ENCODE results near the gene TAS1R1. TPM values are rescaled to one million over a fixed set of nuclear protein-coding genes. Genes with fewer than 3 reads are reported as not detected.

Gene TAS1R1
- total RNA-seq, 2 donors from 2014 or later: 0.31 to 0.51 TPM

- TF ChIP-seq CTCF (conservative IDR thresholded peaks at IDR 0.05): no peak
- no peaks in the 10 kb centered on the region for H3K27me3 ChIP-seq (ENCODE audit: control insufficient read depth, insufficient read depth, low read length, poor library complexity, severe bottlenecking)
- no peak overlapping the region for H3K9ac ChIP-seq (ENCODE audit: extremely low read depth, low read length, poor library complexity, severe bottlenecking)
- no peaks in the 10 kb centered on the region for H3K4me1 Mint-ChIP-seq
- 92 to 96% methylated on average over 9 to 10 of the region's 10 CpGs for WGBS, 2 experiments (ENCODE audit: insufficient coverage in 1 of 2, insufficient read length in 1 of 2)
- no peaks in the 10 kb centered on the region for H3K4me1 ChIP-seq (ENCODE audit: control insufficient read depth, insufficient read depth, low read length)
- H3K36me3 Mint-ChIP-seq (ENCODE audit: low read depth): peaks cover 65% of the 10 kb centered on the region
- no peak overlapping the region for H3K27ac ChIP-seq (ENCODE audit: low read depth, low read length)
- DNase-seq: no peak
- H3K9me3 ChIP-seq (ENCODE audit: control insufficient read depth, low read length): no peaks in the 10 kb centered on the region
- no peak overlapping the region for H3K4me3 Mint-ChIP-seq
- peaks cover 74% of the 10 kb centered on the region for H3K36me3 ChIP-seq (ENCODE audit: control insufficient read depth, insufficient read depth, low read length)
- H3K4me3 ChIP-seq (ENCODE audit: low read length): no peak overlapping the region
- H3K27ac Mint-ChIP-seq: peak overlapping the region; percentile 64
- H3K9me3 Mint-ChIP-seq: peaks cover 4% of the 10 kb centered on the region
- H3K27me3 Mint-ChIP-seq (ENCODE audit: insufficient read depth): no peaks in the 10 kb centered on the region
Measured at GRCh38 chr1:6622396-6623152, 67.5 kb downstream of the TAS1R1 start.

GRCh38 chr1:6623269-6623965 is 68.3 kb downstream of the TAS1R1 start:
- Mint-ChIP-seq H3K4me3 (no peak overlapping the region), H3K27ac (no peak overlapping the region), H3K36me3 (ENCODE audit: low read depth) (peaks cover 67% of the 10 kb centered on the region), H3K27me3 (ENCODE audit: insufficient read depth) (no peaks in the 10 kb centered on the region), H3K9me3 (peaks cover 4% of the 10 kb centered on the region), H3K4me1 (no peaks in the 10 kb centered on the region)
- Histone ChIP-seq H3K27me3 (ENCODE audit: control insufficient read depth, insufficient read depth, low read length, poor library complexity, severe bottlenecking) (no peaks in the 10 kb centered on the region), H3K9me3 (ENCODE audit: control insufficient read depth, low read length) (no peaks in the 10 kb centered on the region), H3K27ac (ENCODE audit: low read depth, low read length) (no peak overlapping the region), H3K36me3 (ENCODE audit: control insufficient read depth, insufficient read depth, low read length) (peaks cover 77% of the 10 kb centered on the region), H3K9ac (ENCODE audit: extremely low read depth, low read length, poor library complexity, severe bottlenecking) (no peak overlapping the region), H3K4me1 (ENCODE audit: control insufficient read depth, insufficient read depth, low read length) (no peaks in the 10 kb centered on the region), H3K4me3 (ENCODE audit: low read length) (no peak overlapping the region)
- 91 to 96% methylated on average over 14 of the region's 14 CpGs for WGBS, 2 experiments (ENCODE audit: insufficient coverage in 1 of 2, insufficient read length in 1 of 2)
- TF ChIP-seq CTCF (conservative IDR thresholded peaks at IDR 0.05): no peak
- no peak for DNase-seq

GRCh38 chr1:6624710-6625583 is 69.8 kb downstream of the TAS1R1 start, which contains the start of gene THAP3:
THAP3 (plus strand) TSS chr1:6624868; CDS start chr1:6625219, 351 bp downstream.
- no peaks in the 10 kb centered on the region for H3K27me3 ChIP-seq (ENCODE audit: control insufficient read depth, insufficient read depth, low read length, poor library complexity, severe bottlenecking)
- Mint-ChIP-seq H3K4me1 (no peaks in the 10 kb centered on the region), H3K27ac (peak within 1 kb of the TSS; percentile 94)

More at GRCh38 chr1:6624710-6625583, 69.8 kb downstream of the TAS1R1 start, which contains the start of gene THAP3:
- no peaks in the 10 kb centered on the region for H3K4me1 ChIP-seq (ENCODE audit: control insufficient read depth, insufficient read depth, low read length)
- peak within 1 kb of the TSS; percentile 62 for H3K9ac ChIP-seq (ENCODE audit: extremely low read depth, low read length, poor library complexity, severe bottlenecking)
- peak; percentile 97 for DNase-seq
- Mint-ChIP-seq H3K27me3 (ENCODE audit: insufficient read depth) (no peaks in the 10 kb centered on the region), H3K36me3 (ENCODE audit: low read depth) (peaks cover 66% of the 10 kb centered on the region), H3K9me3 (peaks cover 4% of the 10 kb centered on the region), H3K4me3 (peak within 1 kb of the TSS; percentile 76)
- H3K27ac ChIP-seq (ENCODE audit: low read depth, low read length): peak within 1 kb of the TSS; percentile 45
- peak; percentile 59 for TF ChIP-seq CTCF (conservative IDR thresholded peaks at IDR 0.05)
- H3K36me3 ChIP-seq (ENCODE audit: control insufficient read depth, insufficient read depth, low read length): peaks cover 71% of the 10 kb centered on the region
- WGBS, 2 experiments (ENCODE audit: insufficient coverage in 1 of 2, insufficient read length in 1 of 2): 4 to 20% methylated on average over 16 to 73 of the region's 73 CpGs
- H3K4me3 ChIP-seq (ENCODE audit: low read length): peak within 1 kb of the TSS; percentile 89
- no peaks in the 10 kb centered on the region for H3K9me3 ChIP-seq (ENCODE audit: control insufficient read depth, low read length)

All from endodermal cell (in vitro differentiated cells).